Stimulated activated CD4-positive, alpha-beta T cell treated with anti-CD3 and anti-CD28 coated beads, TNF-alpha, amount 100 ng/mL, for 24 hours (primary cell): ENCODE measurements around the gene MCF2L2.
A peak's percentile ranks its signal among the peaks of the same experiment; 100 is the strongest.

Experiments
- DNase-seq, 3 experiments: peaks; one replicate each; pipeline ENCODE4 v3.0.0-alpha.2; 2020; ENCODE audit warnings: low read depth in 3 of 3

The MCF2L2 gene

DNA sequence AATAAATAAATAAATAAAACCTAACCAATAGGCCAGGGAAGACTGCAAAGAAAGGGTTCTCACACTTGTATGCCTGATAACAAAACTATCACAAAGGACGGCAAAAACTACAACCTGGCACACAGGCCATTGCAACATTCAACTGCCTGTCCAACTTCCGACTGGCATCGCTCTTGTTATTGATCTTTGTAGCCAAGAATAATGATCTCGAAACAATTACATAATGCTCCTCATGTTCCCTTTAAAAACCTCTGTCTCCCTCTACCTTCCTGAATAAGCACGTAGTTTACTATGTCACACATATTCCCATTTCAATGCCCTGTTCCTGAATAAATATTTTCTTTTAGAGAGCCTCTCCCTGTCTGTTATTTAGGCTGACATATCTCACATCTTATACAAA is 101.1 kb downstream of the MCF2L2 start:
- no peak for DNase-seq

DNA sequence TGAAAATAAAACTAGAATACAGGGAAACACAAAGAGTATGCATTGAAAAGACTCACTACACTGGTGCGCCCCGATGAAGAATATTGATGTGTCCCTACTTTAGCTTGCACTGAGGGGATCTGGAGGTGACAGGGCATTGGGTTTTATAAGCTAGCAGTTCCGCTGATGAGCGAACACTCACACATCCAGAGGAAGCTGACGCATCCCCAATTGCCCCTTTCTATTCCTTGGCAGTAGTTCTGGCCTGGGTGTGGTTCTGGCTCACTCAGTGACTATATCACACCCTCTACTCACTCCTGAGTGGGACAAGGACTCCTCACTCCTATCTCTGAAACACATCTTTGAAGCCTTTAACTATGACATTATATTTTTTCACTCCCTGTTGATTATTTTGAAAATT is 104.3 kb downstream of the MCF2L2 start:
- DNase-seq: no peak

DNA sequence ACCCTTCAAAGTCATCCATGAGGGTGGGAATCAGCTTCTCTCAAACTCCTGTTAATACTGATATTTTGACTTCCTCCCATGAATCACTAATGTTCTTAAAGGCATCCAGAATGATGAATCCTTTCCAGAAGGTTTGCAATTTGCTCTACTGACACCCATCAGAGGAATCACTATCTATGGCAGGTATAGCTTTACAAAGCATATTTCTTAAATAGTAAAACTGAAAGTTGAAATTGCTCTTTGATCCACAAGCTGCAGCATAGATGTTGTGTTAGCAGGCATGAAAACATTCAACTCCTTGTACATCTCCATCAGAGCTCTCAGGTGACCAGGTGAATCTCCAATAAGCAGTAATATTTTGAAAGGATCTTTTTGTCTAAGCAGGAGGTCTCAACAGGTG is 109.0 kb downstream of the MCF2L2 start:
- DNase-seq: no peak

DNA sequence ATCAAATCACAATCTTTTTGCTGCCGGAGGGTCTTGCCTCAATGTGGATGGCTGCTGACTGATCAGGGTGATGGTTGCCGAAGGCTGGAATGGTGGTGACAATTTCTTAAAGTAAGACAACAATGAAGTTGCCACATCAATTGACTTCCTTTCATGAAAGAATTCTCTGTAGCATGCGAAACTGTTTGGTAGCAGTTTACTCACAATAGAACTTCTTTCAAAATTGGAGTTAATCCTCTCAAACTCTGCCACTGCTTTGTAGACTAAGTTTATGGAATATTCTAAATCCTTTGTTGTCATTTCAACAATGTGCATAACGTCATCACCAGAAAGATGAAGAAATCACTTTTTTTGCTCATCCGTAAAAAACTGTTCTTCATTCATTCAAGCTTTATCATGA is 109.5 kb downstream of the MCF2L2 start:
- DNase-seq: no peak

DNA sequence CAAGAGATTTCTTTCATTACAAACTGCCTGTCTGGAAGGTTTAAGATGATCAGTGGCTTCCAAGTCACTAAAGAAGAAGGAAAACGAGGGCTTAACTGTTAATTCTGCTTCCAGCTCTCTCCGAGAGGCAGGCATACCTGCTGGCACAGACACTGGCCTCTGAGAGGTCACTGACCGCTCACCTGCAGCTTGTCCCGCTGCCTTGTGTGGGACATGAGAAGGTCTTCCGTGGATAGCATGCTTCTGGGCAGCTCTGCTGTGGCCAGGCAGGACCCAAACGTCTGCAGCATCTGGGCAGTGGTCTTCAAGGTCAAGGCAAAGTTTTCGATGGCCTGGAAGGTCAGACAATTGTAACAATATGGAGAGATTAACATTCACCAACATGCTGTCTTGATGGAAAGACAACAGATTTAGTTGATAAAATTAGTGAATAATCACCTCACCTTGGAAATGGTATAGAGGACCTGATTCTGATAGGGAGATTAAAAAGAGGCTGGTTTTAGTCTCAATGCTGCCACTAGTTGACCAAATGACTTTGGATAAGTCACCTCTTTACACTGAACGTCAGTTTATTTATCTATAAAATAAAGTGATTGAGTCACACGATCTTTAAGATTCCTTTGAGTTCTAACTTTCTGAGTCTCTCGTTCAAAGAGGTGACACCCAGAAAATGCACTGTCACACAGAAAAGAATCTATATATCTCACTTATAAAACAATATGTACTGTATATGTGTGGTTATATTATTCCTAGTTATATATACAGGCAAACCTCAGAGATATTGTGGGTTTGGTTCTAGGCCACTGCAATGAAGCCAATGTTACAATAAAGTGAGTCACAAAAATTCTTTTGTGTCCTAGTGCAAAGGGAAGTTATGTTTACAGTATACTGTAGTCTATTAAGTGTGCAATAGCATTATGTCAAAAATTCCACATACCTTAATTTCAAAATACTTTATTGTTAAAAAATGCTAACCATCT is 110.2 kb downstream of the MCF2L2 start:
- DNase-seq: no peak

DNA sequence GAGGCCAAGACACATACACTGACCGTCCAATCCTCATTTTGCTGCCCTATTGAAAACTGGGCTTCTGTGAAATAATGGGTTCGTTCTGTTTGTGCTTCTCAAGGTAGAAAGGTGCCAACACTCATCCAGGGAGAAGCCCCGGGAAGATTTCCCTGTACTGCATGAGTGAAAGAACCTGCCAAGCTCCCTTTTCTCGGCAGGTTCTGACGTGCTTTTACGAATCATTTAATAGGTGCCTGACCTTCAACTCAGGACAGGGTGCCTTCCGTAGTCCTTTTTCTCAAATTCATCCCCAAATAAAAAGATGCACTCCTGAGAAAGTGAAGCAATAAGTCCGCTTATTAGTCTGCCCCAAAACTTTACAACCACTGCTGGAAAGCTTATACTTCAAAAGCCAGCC is 111.1 kb downstream of the MCF2L2 start:
- DNase-seq: no peak

DNA sequence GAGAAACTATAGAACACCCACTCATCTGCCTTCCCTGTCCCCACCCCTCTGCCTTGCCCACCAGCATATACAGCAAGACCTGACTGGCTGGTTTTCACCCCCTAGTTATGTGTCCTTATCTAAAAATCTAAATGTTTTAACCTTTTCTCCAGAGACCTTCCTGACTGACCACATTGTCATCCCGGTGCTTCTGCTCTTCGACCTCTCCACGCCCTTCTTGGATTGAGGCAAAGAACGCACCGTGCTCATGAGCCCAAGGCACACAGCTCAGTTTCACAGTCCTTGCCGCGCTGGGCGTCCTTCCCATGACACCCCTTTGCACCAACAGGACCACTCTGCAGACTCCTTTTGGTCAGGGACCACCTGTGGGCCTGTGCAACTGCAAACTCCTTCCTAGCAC is 112.7 kb downstream of the MCF2L2 start:
- DNase-seq: no peak

DNA sequence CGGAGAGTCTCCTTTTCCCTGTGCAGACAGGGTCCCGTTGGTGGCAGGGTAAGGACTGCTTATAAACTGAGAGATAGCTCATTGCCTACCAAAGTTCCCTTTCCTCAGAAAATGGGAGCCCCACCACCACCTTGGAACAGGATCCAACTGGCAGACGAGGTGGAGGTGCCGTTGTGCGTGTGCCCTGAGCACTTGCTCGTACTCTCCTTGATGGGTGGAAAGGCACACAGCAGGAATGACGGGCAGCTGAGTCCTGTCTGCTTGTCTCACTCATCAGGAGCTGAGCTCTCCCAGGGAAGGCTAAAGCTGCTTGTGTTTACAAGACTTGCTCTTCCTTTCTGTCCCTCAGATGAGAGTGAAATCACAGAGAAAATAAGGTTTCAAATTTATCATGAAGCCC is 114.7 kb downstream of the MCF2L2 start:
- no peak for DNase-seq

DNA sequence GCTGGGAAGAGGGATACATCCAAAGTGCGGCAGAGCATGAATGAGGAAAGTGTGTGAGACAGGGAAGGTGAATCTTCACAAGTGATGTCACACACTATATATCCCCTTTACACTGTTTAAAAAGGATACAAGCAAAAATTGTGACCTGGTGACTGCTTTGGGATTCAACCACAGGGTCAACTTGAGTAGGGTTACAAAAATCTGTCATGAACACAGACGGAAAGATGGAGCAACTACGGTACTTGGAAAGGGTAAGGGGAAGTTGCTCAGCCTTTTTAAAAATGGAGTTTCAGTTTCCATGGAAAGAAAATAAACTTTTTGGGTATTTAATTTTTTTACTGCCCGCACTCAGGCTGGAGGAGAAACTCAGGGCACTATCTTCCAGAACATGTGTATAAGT is 115.1 kb downstream of the MCF2L2 start:
- no peak for DNase-seq

DNA sequence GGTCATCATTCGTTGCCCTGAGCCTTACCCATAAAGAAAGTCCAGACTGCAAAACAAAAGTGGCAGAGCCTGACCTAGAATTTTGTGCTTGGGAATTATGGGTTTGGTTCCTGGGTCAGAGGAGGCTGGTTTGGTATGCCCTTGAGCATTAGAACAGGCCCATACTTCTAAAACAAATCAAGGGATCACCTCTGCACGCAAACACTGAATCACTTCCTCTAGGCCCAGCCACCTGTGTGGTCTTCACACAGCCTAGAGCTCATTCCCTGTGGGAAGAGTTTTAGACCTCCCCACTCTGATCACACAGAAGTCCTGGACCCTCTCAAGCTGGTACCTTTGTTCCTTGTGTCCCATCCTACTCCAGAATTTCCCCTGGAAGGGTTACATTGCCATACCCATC is 116.0 kb downstream of the MCF2L2 start:
- DNase-seq: no peak

DNA sequence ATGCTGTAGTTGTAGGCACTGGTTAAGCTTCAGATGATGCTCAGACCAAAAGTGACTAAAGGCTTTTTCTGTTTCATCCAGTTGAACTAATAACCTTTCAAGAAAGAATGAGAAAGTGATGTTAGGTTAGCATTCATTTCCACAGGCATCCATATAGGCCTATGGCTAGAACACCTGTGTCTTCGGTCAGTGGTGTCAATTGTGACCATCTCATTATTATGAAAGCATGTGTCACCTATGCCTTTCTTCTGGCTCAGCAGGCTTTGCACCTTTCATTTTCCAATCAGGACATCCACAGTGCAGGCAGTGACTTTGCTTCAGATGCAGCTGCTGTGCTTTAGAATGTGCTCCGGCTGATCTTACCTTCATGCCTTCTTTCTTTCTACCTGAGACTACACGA is 117.5 kb downstream of the MCF2L2 start:
- DNase-seq: no peak

DNA sequence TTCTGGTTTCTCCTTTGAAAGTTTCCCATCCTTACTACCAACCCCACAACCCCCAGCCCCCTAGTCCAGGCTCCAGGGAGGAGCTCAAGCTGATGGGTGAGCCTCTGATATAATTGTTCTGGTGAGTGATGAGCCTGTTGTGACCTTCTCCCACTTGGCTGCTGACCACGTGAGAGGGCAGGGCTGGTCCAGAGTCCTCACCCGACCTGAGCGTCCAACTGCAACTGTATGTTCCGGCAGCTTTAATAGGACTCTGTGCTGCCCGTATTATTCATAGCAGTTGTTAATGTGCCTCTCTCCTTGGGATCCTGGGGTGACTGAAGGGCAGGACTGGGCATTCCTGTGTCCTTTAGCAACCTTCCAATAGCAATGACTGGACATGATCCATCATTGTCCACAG is 119.1 kb downstream of the MCF2L2 start:
- no peak for DNase-seq

DNA sequence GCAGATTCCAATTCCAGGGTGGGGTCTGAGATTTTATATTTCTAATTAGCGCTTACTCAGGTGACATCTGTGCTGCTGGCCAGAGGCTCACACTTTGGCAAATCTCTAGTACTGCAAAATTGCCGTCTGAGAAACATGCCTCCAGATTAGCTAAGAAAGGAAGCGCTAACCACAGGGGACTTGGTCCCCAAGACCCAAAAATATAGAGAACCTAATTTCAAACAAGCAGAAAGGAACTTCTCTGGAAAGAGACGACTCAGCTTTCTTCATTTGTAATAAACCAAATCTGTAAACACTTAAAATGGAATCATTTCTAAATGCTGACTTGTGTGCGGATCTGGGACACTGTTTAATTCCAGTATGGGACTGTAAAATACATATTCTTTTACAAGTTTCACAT is 119.7 kb downstream of the MCF2L2 start:
- no peak for DNase-seq

DNA sequence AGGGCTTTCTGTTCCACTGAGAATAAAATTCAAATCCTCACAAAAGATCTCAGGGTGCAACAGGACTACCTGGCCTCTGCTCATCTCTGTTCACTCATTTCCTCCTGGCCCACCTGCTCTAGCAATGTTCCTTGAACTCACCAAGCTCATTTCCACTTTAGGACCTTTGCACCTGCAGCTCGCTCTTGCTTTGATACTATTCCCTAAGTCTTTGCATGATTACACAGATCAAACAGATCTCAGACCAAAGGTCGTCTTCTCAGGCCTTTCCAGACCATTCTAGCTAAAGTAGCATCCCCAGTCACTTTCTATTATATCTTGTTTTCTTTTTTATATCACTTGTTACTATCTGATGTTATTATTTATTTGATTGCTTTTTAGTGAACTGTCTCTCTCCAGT is 120.7 kb downstream of the MCF2L2 start:
- no peak for DNase-seq

DNA sequence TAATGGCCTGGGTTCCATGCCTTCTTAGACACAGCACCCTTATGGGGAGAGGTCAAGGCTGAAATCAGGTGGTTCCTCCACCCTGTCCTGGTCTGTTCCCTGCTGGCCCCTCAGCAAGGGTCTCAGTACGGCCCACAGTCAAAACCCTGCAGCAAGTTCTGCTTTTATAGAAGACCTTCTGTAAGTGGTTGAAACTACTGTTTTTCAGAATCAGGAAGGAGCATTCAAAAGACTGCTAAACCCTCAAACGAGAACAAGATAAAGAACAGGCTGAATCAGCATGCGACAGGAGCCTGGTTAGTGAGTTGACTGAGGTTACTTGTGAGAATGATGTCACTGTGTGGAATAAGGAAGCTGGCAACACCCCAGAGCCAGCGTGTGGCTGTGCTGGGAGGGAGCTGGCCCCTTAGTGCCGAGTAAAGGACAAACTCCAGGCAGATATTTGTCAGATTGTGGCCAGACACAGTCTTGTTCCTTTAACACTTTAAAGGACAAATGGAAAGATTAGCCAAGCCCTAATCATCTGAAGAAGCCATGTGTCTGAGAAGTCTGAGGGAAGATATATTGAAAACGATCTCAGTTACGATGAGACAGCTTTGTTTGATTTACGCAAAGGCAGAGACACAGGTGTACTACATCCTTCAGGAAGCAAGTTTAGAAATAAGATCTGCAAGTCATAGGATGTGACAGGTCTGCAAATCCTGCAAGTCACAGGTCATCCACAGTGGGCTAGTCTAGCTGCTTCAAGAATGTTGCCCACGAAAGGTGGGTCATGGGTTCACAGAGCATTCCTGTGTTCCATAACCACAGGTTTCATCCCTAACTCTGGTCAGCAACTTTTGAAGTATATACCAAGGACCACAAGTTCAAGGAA is 121.4 kb downstream of the MCF2L2 start:
- peak in 1 of 3 experiments; percentile 47 for DNase-seq

DNA sequence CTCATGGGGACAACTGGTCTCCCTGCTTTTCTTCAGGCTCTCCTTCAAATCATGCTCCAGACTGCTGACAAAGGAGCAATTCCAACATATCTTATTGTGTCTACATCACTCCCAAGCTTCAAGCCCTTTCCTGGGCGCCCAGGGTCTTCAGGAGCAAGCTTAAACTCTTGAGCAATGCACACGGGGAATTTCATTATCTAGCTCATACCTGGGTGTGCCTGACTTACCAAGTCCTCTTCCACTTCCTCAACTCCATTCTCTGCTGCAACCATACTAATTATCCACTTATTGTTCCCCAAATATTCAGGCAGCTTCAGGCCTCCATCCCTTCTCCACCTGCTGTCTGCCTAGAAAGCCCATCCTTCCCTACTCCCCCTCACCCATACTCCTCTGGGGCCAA is 124.7 kb downstream of the MCF2L2 start:
- DNase-seq: no peak

DNA sequence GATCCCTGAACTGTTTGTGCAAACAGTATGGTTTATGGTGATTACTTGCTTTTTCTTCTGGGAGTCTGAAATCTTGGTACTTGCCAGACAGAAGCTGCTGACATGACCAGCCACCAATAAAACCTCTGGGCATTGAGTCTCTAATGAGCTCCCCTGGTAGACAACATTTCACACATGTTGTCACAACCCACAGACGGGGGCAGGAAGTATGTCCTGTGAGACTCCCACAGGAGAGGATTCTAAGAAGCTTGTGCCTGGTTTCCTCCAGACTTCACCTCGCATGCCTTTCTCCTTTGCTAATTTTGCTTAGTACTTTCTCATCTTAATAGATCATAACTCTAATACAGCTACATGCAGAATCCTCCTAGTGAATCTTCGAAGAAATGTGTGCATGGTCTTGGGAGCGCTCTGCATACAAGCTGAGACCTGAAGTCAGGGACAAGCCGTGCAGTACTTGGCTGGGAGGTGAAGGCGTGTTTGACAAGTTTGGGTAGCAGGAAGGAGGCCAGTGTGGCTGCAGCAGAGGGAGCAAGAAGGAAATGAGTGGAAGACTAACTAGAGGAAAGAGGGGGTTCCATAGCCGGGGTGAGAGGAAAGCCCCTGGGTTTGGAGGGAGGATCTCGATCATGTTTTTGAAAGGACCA is 126.4 kb downstream of the MCF2L2 start:
- DNase-seq: no peak

DNA sequence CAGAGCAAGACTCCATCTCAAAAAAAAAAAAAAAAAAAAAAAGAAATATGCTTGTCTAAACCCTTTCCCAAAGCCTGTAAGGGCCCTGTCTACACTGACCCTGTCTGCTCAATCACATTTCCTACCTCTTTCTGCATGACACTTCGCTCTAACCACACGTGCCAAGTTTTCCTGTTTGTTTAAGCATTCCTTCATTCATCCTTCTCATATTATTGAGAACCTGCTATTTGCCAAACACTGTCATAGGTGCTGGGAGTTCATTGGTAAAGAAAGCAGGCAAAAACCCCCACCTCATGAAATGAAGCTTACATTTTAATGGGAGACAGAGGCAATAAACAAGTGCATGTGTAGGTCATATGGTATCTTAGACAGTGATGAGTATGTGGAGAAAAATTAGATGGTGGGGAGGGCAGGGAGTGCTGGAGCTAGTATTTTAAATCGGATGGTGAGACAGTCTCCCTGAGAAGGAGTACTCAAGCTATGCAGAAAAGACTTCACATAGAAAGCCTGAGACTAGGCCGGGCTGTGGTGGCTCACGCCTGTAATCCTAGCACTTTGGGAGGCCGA is 127.3 kb downstream of the MCF2L2 start:
- DNase-seq: no peak

DNA sequence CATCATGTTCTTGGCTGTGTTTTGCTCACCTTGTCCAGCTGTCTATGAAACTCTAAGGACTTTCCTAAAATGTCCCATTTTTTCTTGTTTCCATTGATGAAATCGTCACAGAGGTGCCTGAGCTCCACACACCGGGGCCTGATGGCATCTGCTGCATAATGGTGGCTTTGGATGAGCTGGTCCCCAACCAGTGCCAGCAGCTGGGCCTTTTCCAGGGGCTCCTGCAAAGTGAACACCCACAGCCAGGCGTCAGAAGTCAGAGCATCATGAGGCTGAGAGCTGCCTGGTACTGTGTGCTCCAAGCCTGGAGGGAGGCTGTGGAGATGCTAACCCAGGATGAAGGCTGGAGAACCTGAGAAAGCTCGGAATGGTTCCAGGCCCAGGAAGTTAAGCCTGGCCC is 128.4 kb downstream of the MCF2L2 start:
- no peak for DNase-seq

DNA sequence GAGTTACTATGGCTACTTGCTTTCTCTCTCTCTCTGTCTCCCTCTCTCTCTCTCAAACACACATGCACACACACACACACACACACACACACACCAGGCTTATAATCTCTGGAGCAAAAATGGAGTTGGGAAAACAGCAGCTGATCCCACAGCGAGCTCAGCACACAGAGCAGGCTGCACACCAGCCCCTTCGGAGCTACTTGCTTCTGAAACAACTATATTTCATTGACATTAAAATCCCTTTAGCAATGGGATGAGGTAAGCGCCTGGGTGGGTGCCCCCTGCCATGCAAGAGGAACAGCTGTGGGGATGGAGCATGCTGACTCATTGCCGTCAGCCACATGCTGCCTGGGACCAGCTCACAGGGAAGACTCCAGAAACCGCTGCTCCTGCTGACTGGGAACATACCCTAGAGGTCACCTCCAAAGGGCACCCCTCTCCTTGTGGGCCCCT is 129.7 kb downstream of the MCF2L2 start:
- DNase-seq: no peak

DNA sequence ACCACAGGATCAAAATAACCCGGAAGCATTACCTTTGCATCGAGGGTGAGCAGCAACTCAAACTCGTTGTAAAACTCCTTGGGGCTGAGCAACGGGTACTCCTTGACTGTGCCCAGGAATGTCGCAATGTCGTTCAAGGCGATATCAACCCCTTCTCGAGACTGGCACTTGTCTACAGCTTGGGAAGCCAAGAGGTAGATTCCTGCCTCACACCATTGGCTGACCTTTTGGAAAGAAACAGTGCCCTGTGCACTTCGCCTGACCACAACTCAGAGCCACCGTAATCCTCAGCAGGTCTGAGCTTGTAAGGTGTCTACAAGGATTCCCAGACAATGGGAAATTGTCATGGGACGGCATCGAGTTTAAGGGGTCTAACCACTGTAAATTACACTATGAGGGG is 131.5 kb downstream of the MCF2L2 start:
- DNase-seq: no peak

DNA sequence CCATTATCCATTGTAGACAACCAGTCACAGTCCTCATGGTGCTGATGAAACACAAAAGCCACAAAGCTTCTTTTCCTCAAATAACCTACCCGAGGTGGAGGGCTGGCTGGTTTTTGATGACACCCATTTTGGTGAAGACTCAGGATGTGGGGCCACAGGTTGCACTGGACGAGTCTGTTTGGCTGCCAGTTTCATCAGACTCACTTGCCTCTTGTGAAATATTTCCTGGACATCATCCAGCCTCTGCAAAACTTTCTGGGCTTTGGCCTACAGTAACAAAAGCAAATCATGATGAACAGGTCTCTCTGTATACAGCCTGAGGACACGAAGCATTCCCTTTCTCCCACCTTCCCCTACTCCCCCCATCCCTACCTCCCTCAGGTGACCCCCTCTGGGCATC is 133.2 kb downstream of the MCF2L2 start:
- DNase-seq: no peak
